NCI-H1694 (cell line): ENCODE data around the gene RHBDD2.
"Not testable (repeated sequence)": the region's sequence is repeated elsewhere in the genome, so short reads cannot be mapped to it uniquely, and the experiment has no call there.

Experiments used
- DNase-seq: peaks from one replicate; lab custom pipeline; 2025; lab: John Stamatoyannopoulos, UW

The RHBDD2 gene

DNA sequence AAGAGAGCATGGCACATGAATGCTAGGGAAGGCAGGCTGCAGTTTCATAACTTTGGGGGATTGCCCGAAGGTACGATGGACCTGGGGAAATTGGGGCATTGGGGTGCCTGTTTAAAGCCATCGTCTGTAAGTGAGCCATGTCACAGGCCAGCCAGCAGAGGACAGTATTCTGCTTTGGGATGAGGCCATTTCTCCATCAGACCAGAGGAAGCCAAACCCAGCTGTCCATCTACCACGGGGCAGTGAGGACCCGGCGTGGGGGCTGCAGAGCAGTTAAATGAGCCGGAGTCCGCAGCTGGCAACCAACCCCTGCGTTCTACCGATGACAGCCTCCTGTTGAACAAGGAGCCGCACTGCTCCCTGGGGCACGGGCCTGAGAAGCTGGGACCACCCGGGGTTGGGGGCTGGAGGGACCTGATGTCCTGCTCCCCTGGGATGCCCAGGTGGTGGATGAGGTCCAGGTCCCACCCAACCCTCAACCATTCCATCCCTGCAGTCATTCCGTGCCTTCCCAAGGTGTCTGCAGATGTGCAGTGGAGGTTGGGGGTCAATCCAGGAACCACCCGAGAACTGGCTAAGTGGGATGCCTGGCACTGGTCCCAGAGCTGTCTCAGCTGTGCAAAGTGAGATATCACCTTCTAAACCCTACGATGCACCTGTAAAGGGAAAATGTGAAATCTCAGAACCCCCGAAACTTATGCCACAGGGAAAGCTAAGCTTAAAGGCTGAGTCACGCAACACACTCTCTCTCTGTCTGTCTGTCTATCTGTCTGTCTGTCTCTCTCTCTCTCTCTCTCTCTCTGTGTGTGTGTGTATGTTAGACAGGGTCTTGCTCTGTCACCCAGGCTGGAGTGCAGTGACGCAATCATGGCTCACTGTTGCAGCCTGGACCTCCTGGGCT lies 12.1 kb upstream of the RHBDD2 start:
- DNase-seq = peak; percentile 42

DNA sequence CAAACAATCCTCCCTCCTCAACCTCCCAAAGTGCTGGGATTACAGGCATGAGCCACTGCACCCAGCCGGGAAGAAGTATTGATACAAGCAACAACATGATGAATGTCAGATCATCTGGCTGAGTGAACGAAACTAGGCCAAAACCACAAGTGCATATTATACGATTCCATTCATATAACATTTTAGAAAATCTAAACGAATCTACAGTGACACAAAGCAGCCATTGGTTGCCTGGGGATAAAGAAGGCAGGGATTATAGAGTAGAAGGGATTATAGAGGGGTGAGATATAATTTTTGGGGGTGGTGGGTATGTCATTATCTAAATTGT lies 11.5 kb upstream of the RHBDD2 start:
- DNase-seq = no peak

DNA sequence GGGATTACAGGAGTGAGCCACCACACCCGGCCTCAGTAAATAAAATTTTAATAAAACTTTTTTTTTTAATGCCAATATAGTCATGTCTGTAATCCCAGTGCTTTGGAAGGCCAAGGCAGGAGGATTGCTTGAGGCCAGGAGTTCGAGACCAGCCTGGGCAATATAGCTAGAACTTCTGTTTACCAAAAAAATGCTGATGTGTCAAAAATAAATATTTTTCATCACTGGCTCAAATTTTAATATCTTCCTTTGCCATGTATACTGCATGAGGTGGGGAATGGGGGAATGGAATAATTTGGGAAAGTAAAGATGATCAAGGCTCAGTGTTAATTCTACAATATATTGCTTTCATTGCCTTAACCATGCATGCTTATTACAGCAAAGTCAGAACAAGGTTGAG lies 10.7 kb upstream of the RHBDD2 start:
- no peak for DNase-seq

DNA sequence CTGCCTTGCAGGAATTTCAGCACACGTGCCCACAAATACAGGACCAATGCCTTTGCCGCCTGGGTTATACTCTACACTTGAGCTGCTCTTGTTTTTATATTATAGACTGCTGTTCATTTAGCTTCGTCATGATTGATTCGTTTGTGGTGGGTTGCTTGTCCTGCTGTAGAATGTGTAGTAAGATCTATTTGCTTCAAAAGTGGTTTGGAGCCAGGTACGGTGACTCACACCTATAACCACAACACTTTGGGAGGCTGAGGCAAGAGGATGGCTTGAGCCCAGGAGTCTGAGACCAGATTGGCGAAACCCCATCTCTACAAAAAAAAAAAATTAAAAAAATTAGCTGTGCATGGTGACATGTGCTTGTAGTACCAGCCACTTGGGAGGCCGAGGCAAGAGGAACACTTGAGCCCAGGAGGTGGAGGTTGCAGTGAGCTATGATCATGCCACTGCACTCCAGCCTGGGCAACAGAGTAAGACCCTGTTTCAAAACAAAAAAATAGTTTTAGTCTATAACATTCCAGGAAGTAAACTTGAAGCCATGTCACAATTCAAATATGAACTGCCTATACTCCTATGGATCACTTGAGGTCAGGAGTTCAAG lies 9.0 kb upstream of the RHBDD2 start:
- DNase-seq = no peak

DNA sequence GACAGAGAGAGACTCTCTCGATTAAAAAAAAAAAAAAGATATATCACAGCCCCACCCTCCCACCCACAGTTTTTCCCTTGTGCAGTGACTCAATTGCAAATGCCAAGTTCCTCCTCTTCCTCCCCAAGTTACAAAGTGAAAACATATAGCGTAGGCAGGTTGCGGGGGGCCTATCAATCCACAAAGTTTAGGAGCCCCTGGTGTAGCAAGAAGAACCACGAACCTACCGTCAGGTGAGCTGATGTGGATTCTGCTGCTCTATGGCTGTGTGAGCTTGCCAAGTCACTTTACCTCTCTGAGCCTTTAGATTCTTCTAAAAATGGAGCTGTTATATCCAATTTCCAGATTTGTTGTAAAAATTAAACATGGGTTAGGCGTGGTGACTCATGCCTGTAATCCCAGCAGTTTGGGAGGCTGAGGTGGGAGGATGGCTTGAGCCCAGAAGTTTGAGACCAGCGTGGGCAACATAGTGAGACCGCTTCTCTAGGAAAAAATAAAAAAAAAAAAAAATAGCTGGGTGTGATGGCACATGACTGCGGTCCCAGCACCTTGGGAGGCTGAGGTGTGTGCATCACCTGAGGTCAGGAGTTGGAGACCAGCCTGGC lies 8.2 kb upstream of the RHBDD2 start:
- no peak for DNase-seq

DNA sequence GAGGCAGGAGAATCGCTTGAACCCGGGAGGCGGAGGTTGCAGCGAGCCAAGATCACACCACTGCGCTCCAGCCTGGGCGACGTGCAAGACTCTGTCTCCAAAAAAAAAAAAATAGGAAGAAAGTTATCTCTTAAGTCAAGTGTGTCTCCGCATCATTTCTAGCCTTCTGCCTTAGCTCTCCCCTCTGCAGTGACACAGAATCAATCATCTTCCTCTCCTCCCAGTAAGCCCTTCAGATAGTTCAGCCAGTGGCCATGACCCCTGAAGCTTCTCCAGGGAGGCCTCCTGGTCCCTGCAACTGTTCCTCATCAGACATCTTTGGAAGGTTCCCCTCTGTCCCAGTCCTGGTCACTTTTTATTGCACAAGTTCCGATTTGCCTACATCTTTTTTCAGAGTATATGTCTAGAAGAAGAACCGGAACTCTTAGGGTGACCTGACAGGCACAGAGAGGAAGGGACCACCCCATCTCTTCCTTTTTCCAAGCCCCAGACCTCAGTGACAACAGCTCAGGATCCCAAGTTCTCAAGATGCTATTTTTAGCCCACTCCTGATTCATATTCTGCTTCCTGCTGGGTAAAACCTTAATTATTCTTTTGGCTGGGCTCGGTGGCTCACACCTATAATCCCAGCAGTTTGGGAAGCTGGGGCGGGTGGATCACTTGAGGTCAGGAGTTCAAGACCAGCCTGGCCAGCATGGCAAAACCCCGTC lies 6.6 kb upstream of the RHBDD2 start:
- no peak for DNase-seq

DNA sequence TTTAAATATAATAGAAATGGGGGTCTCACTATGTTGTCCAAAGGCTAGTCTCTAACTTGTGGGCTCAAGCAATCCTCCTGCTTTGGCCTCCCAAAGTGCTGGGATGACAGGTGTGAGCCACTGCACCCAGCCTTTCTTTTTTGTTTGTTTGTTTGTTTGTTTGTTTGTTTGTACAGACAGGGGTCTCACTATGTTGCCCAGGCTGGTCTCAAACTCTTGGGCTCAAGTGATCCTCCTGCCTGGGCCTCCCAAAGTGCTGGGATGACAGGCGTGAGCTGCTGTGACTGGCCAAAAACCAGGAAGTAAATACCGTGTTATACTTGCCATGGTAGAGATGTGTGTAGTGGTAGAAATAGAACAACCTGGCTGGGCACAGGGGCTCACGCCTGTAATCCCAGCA lies 4.7 kb upstream of the RHBDD2 start:
- not testable (repeated sequence) for DNase-seq

DNA sequence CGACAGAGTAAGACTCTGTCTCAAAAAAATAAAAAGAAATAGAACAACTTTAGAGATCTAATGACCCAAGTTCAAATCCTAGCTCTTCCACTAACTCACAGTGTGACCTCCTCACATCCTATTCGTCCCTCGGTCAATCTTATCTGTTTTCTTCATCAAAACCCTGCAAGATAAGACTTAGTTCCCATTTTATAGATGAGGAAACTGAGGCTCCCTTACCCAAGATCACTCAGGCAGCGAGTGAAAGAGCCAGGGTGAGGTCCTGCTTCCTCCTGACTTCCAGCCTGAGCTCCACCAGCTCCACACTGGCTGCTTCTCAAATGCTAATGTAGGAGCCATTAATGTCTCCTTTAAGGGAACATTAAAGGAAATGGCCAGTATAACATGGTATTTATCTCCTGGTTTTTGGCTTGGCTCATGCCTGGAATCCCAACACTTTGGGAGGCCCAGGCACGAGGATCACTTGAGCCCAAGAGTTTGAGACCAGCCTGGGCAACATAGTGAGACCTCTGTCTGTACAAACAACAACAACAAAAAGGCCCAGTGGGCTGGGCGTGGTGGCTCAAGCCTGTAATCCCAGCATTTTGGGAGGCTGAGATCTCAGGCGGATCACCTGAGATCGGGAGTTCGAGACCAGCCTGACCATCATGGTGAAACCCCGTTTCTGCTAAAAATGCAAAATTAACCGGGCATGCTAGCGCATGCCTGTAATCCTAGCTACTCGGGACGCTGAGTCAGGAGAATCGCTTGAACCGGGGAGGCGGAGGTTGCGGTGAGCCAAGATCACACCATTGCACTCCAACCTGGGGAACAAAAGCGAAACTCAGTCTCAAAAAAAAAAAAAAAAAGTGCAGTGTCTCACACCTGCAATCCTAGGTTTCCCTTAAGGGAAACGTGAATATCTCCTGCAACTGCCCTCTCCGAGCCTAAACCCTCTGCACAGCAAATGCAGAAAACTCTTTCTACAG lies 3.4 kb upstream of the RHBDD2 start:
- DNase-seq = no peak

DNA sequence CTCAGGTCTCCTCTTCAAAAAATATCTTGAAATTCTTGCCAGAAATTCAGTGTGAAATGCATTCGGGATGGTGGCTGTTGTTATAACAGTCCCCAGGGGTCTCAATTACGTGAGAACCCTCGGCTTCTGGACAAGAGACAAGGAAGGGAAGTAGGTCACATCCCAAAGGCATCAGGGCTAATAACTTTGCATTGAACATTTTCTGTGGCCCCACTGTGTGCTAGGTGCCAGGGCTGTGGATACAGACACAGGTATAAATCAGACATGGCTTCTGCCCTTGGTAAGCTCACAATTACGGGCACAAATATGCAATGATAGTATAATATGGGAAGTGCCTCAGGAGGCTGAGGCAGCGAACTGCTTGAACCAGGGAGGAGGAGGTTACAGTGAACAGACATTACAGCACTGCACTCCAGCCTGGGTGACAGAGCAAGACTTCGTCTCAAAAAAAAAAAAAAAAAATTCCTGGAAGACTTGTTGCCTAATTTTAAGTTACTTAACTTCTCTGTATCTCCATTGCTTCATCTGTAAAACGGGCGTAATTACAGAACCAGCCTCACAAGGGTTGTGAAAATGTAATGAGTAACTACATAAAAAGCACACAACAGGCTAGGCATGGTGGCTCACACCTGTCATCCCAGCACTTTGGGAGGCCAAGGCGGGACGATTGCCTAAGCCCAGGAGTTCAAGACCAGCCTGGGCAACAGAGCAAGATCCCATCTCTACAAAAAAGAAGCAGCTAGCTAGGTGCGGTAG lies 2.5 kb upstream of the RHBDD2 start:
- DNase-seq = no peak

DNA sequence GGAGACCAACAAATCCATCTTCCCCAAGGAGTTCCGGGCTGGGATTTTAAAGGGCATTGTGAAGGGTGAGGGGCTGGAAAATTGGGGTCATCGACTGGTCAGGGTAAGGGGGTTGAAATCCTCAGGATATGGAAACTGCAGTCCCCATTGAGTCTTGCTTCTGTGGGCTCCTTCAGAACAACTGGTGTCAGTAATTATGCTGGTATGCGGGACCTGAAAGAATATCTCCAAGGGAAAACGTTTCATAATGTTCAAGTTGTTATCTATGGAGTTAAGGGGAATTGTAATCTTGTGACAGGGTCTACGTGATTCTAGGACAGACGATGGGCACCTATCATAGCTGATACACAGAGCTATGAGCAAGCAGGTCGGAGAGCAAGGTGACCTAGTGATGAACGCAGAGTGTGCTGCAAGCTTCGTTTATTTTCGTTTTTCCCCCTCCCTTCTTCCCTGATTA lies 494 bp upstream of the RHBDD2 start:
- no peak for DNase-seq

DNA sequence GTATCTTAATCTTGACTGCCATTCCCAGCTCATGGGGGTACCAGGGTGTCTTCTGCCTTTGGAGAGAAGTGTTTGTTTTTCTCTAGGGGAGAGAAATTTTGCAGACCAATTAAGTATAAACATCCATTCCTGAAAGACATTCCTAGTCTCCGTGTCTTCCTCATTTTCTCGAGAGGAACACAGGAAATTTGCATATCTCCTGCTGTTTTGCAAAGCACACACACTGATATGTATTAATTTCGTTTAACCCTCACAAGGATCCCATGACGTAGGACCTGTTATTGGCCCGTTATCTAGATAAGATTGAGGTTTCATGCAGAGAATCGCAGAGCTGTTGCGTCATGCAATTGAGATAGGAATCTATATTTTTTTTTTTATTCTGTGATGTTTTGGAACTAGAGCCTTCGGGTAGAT lies 944 bp downstream of the RHBDD2 start:
- no peak for DNase-seq

DNA sequence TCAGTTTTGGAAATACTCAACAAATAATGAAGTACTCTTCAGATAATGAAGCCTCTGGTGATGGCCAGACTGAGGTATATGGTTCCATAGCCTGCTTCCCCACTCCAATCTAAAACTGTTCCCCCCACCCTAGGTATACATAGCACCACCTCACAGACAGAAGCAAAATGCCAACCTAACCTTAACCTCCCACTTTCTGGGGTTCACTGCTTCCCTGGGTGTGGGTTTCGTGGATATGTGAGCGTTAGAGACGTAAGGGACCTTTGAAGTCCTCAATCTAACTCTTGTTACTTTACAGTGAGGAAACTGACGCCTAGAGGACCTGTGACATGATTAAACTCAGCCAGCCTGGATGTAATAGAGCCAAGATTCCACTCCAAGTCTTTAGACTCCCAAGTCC lies 1.4 kb downstream of the RHBDD2 start:
- no peak for DNase-seq

DNA sequence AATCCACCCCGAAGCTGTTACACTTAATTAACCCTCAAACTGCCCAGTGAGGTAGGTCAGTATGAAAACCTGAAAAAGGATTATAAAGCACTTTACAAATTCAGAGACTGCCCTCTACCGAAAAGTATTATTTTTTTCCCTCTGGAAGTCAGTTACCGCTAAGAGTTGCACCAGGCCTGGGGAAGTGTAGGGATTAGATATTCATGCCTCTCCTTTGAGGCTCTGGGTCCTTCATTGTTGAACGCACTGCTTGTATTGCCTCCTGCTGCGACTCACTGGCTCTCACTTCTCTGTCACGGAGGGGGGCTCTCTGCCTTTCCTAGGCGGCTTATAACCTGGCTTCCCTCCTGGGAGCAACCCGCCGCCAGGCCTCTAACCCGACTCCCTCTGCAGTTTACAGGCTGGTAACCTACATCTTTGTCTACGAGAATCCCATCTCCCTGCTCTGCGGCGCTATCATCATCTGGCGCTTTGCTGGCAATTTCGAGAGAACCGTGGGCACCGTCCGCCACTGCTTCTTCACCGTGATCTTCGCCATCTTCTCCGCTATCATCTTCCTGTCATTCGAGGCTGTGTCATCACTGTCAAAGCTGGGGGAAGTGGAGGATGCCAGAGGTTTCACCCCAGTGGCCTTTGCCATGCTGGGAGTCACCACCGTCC lies 2.7 kb downstream of the RHBDD2 start:
- no peak for DNase-seq

DNA sequence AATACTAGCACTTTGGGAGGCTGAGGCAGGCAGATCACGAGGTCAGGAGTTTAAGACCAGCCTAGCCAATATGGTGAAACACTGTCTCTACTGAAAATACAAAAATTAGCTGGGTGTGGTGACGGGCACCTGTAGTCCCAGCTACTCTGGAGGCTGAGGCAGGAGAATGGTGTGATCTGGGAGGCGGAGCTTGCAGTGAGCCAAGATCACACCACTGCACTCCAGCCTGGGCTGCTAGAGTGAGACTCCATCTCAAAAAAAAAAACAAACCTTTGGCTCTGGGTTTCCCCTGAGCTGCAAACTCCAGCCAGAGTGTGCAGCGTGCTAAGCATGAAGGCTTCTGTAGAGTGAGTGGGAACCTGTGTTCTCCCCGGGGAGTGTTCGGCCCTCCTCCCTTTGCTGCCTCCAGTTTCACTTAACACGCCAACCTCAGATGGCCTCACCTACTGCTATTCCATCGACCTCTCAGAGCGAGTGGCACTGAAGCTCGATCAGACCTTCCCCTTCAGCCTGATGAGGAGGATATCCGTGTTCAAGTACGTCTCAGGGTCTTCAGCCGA lies 4.5 kb downstream of the RHBDD2 start:
- not testable (repeated sequence) for DNase-seq

DNA sequence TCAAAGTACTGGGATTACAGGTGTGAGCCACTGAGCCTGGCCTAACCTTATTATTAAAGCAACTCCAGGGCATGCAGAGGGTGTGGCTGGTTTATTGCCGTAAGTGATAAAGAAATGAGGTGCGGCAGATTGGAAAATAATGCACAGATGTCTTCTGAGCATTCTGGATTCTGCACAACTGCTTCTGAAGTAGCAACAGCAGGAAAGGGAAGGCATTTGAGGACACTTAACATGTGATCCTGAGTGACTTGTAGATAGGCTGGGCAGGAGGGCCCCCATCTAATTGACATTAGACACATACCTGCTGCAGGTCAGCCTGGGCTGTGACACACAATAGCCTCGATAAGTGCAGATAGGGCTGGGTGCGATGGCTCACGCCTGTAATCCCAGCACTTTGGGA lies 5.6 kb downstream of the RHBDD2 start:
- DNase-seq = peak; percentile 51

DNA sequence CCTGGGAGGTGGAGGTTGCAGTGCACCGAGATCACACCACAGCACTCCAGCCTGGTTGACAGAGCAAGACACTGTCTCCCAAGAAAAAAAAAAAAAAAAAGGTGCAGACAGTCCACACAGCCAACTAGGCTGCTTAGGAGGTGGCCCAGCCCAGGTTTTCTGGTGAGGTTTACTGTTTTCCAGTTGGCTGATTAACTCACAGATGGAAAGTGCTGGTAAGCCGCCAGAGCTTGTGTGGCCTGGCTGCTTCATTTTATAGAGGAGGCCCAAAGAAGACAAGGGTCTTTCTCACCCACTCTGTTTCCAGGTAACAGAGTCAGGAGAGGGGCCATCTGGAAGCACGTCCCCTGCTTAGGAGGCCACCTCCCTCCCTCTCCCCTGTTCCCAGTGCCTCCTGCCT lies 6.2 kb downstream of the RHBDD2 start:
- DNase-seq = peak; percentile 78

DNA sequence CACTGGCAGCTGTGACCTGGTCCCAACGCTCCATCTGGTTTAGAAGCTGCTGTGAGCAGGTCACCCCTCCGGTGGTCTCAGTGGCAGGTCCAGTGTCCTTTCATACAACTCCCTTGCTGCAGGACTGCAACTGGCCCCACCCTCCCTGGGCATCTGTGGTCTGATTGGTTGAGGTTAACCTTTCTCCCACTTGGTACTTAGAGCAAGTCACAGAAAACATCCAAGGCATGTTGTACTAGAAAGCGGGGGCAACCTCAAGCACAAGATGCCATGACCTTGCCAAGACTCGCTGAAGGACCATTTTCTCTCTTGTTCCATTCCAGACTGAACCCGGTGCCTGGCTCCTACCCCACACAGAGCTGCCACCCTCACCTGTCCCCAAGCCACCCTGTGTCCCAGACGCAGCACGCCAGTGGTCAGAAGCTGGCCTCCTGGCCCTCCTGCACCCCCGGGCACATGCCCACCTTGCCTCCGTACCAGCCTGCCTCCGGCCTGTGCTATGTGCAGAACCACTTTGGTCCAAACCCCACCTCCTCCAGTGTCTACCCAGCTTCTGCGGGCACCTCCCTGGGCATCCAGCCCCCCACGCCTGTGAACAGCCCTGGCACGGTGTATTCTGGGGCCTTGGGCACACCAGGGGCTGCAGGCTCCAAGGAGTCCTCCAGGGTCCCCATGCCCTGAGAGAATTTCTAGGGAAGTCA lies 9.0 kb downstream of the RHBDD2 start:
- DNase-seq = no peak

DNA sequence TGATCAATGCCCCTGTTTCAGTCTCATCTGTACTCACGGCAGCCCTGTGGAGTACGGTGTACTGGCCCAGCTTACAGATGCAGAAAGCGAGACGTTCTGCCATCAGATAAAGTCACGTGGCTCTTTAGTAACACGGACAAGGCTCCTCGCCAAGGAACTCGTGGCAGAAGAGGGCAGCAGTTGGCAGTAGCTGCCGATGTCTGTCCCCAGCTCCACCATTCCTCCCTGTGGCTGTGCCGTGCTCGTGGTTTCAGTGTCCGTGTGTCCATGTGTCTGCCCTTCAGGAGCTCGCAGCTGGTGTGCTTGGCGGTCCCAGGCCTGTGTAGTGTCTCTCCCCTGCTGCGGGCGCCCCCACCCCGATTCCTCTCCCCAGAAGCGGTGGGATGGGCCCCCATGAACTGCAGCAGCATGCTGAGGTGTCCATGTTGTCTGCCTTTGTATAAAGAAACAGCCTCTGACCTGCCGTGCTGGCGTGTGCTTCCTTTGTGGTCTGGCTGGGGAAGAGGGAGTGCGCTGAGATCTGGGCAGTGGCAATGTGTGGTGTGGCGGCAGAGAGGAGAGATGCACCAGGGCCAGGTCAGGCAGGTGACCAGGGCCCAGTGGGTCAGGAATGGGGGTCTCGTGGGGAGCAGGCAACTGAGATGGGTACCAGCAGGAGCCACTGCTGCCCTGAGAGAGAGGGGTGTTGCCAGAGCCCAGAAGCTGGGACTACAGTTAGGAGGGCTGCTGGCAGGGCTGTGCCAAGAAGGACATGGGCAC lies 9.8 kb downstream of the RHBDD2 start:
- no peak for DNase-seq
